Kidney (tissue), 14 donors: ENCODE results near the gene AGPAT4. TPM values are rescaled to one million over a fixed set of nuclear protein-coding genes. Genes with fewer than 3 reads are reported as not detected.

Experiments used
- DNase-seq, 5 donors: peaks; one replicate each; pipeline ENCODE4 v3.0.0-alpha.2; 2013 to 2020
- FAIRE-seq: peaks from 2 replicates; lab custom pipeline; 2012; peaks lifted over from hg19 to GRCh38; lab: Jason Lieb, UNC
- H3K27ac ChIP-seq, 2 donors: one replicate each; pipeline ENCODE4 v1.7.0; 2013; ENCODE audit warnings: low read depth in 2 of 2, low read length in 2 of 2, inconsistent platforms in 1 of 2
- H3K27me3 ChIP-seq: one replicate; pipeline ENCODE4 v1.7.1; 2013; ENCODE audit warnings: low read length, inconsistent platforms; ENCODE audit not compliant: control insufficient read depth, insufficient read depth
- H3K36me3 ChIP-seq, 3 donors: one replicate each; pipeline versions ENCODE4 v1.7.0 to v1.7.1; 2013; ENCODE audit warnings: low read length in 3 of 3, control low read depth in 1 of 3, inconsistent platforms in 1 of 3; ENCODE audit not compliant: insufficient read depth in 3 of 3, control insufficient read depth in 2 of 3
- H3K4me1 ChIP-seq, 3 donors: one replicate each; pipeline versions ENCODE4 v1.7.0 to v1.7.1; 2013; ENCODE audit warnings: low read length in 3 of 3, inconsistent platforms in 1 of 3, low read depth in 1 of 3; ENCODE audit not compliant: control insufficient read depth in 2 of 3, insufficient read depth in 2 of 3
- H3K4me3 ChIP-seq, 3 donors: one replicate each; pipeline versions ENCODE4 v1.7.0 to v1.8.1; 2013; ENCODE audit warnings: low read length in 3 of 3, control low read depth in 1 of 3, inconsistent platforms in 1 of 3
- H3K9ac ChIP-seq, 3 donors: one replicate each; pipeline versions ENCODE4 v1.7.0 to v1.7.1; 2013; ENCODE audit warnings: low read length in 3 of 3, control low read depth in 1 of 3, inconsistent platforms in 1 of 3
- H3K9me3 ChIP-seq, 3 donors: one replicate each; pipeline versions ENCODE4 v1.7.0 to v1.7.1; 2013; ENCODE audit warnings: low read length in 3 of 3, control low read depth in 1 of 3, inconsistent platforms in 1 of 3; ENCODE audit not compliant: control insufficient read depth in 2 of 3, insufficient read depth in 1 of 3
- CTCF ChIP-seq: IDR thresholded peaks from 3 replicates; pipeline ENCODE4 v1.5.1; 2012; ENCODE audit warnings: mild to moderate bottlenecking, moderate library complexity, borderline replicate concordance; ENCODE audit not compliant: insufficient read depth; ENCODE audit errors: extremely low read depth
- intact Hi-C: fragments of 100-400 bp; cut with DNase I; formaldehyde crosslinking; loops from one replicate; pipeline ENCODE4 v1.11.1; 2022
- polyA plus RNA-seq: library from polyadenylated mRNA; stranded (reverse); fragments of 350-450 nt; fragmentation: Illumina TruSeq; extraction: RNeasy Lipid Tissue Mini Kit (QIAGEN cat#74804); gene quantifications from one replicate; pipeline ENCODE4 v1.2.3, GENCODE V29; 2014; ENCODE audit warnings: low read depth, low replicate concordance; ENCODE audit not compliant: insufficient read depth
- total RNA-seq: library from RNA; stranded (reverse); fragmentation: NEBNext Ultra II Directional; extraction: Animal tissue kit (Norgen Biotek cat#: 25700); gene quantifications from one replicate; pipeline ENCODE4 v1.2.1, GENCODE V29; 2021
- donor health status: control.
- donor health status: control.
- donor health status: control.
- donor health status: control.
- donor health status: control.
- donor health status: DM: yes; HTN: yes; CAD: no.
- donor health status: Normal renal cell carcinoma (clear cell type).

The AGPAT4 gene
- total and polyA plus RNA-seq, 2 donors from 2014 or later: 3.3 to 12.3 TPM

GRCh38 chr6:161117308-161117707, 156.6 kb downstream of the AGPAT4 start:
- intact Hi-C loops: no loop called here
- TF ChIP-seq CTCF: no peak
- Histone ChIP-seq H3K36me3 (peaks cover 7 to 32% (median 8%) of the 10 kb centered on the region in 3 donors), H3K4me3 (no peak overlapping the region), H3K27me3 (no peaks in the 10 kb centered on the region), H3K27ac (no peak overlapping the region), H3K9ac (no peak overlapping the region), H3K4me1 (no peaks in the 10 kb centered on the region), H3K9me3 (no peaks in the 10 kb centered on the region)
- DNase-seq: no peak
- FAIRE-seq: no peak

- intact Hi-C loops: no loop called here
- DNase-seq (no peak), FAIRE-seq (no peak)
- Histone ChIP-seq H3K27me3 (no peaks in the 10 kb centered on the region), H3K4me3 (no peak overlapping the region), H3K9ac (no peak overlapping the region), H3K27ac (no peak overlapping the region), H3K4me1 (no peaks in the 10 kb centered on the region), H3K36me3 (peaks cover 12 to 39% (median 15%) of the 10 kb centered on the region in 3 donors), H3K9me3 (no peaks in the 10 kb centered on the region)
- no peak for TF ChIP-seq CTCF
These were observed 157.3 kb downstream of the AGPAT4 start for GRCh38 chr6:161116554-161116953.

GRCh38 chr6:161115468-161115867, 158.4 kb downstream of the AGPAT4 start:
- TF ChIP-seq CTCF: no peak
- Histone ChIP-seq H3K27me3 (no peaks in the 10 kb centered on the region), H3K9ac (no peak overlapping the region), H3K9me3 (no peaks in the 10 kb centered on the region), H3K4me1 (no peaks in the 10 kb centered on the region), H3K27ac (no peak overlapping the region), H3K4me3 (no peak overlapping the region), H3K36me3 (peaks cover 16 to 49% (median 21%) of the 10 kb centered on the region in 3 donors)
- FAIRE-seq (no peak), DNase-seq (no peak)
- intact Hi-C loops: no loop called here

GRCh38 chr6:161111261-161111660, 162.6 kb downstream of the AGPAT4 start:
- H3K27ac ChIP-seq: no peak overlapping the region
- peaks cover 16 to 76% (median 40%) of the 10 kb centered on the region in 3 donors for H3K36me3 ChIP-seq
- H3K27me3 ChIP-seq: no peaks in the 10 kb centered on the region
- no peaks in the 10 kb centered on the region for H3K4me1 ChIP-seq
- TF ChIP-seq CTCF: no peak
- H3K9me3 ChIP-seq: no peaks in the 10 kb centered on the region
- no peak for DNase-seq
- FAIRE-seq: no peak
- intact Hi-C loops: no loop called here
- no peak overlapping the region for H3K9ac ChIP-seq
- H3K4me3 ChIP-seq: no peak overlapping the region
